GM18870 (cell line): ENCODE measurements around the gene CHPT1.

Source experiments
- ATAC-seq: cut with Tn5 transposase; IDR thresholded peaks from one replicate; pipeline ENCODE4 v1.9.1; 2021; ENCODE audit warnings: moderate library complexity; ENCODE audit not compliant: unreplicated experiment

CHPT1 gene

DNA sequence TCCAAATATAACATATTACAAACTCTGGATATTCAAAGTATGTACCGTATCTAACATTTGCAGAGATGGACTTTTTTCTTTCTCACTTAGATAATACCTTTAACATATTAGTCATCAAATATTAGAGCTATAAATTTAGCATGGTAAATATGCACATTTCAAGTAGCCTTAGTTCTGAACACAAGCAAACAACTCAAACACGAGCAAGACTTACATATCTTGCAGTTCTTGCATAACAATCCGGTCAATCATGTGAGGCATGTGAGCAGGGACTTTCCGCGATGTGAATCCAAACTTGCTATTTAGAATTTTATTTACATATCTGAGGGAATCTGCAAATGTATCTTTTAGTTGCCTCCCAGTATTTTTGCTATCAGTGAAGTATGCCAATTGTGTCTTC is 63.9 kb downstream of the CHPT1 start:
- no peak for ATAC-seq

DNA sequence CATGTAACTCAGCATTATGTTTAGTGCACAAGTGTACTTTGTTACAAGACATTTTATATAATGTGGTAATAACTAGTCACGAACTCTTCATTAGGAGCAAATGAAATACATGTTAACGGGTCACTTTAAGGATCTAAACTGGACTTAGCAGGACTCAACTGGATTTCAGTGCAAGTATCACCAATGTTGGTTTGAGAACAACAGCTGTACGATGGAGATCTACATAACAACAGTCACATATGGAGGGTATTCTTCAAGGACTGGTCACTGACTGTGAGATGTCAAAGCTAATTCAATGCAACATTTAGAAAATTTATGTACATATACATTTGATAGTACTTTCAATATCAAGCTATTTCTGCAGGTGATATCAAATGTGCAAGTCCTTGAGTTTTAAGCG is 64.3 kb downstream of the CHPT1 start:
- no peak for ATAC-seq

DNA sequence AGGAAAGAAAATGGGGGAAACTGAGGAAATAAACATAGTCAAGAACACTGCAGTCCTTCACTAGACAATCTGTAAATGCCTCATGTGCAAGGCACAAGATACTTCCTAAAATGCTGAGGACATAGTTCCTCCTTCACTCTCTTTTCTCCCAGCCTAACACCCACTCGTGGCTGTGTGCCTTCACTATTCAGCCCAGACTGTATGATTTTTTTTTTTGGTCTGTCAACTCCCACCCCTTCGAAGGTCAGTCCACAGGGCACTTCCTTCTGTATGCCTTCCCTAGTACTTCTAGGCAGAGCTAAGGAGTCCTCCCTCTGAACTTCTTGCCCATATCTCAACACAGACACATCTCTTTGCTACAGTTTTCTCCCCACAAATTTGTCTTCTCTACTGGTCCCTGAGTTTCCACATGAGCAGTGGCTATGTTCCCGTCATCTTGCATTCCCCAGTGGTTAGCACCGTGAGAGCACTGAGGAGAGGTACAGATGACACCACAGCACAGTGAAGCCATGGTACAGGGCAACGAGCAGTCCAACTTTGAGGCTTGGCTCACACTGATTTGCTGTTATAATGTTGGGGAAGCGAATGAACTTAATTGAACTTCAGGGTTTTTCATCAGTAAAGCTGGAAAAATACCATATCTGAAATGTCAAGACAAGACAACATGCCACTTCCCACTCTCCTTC is 65.9 kb downstream of the CHPT1 start:
- ATAC-seq = no peak

DNA sequence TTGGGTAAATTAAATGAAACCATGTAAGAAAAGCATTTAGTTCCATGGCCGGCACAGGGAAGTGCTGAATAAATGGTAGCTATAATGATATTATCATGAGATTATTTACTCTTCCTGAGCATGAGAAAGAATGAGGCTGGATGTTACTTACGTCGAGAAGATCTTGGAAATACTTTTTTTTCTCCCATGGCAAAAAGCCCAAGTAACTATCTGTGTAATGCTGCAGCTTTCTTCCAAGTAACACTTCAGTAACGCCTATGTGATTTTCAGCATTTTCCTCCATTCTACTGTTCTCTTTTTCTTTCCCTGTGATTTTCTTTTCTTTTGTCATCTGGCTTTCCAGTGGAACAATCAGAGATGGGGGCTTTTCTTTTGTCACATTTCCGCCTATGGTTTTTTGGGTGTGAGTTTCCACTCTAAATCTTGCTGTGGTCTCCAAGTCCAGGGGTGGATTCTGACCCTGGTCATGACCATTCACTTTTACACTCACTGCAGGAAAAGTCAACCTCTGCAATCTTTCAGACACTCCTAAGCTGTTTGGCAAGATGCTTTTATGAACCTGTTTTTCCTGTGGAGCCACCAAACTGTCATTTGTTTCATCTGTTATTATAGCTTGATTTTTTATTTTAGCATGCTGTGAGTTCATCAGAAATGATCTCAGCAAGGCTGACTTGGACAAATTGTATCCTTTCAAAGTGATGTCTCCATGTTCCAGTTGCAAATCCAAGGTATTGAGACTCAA is 66.8 kb downstream of the CHPT1 start:
- no peak for ATAC-seq

DNA sequence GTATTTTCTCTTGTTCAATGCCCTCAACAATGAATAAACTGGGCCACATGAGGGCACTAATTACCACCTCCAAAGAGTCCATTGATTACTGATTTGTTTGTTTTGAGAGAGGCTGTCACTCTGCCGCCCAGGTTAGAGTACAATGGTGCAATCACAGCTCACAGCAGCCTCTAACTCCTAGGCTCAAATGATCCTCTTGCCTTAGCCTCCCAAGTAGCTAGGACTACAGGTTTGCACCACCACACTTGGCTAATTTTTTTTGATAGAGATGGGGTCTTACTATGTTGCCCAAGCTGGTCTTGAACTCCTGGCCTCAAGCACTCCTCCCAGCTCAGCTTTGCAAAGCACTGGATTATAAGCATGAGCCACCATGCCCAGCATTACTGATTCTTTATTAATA is 70.1 kb downstream of the CHPT1 start:
- ATAC-seq = no peak

DNA sequence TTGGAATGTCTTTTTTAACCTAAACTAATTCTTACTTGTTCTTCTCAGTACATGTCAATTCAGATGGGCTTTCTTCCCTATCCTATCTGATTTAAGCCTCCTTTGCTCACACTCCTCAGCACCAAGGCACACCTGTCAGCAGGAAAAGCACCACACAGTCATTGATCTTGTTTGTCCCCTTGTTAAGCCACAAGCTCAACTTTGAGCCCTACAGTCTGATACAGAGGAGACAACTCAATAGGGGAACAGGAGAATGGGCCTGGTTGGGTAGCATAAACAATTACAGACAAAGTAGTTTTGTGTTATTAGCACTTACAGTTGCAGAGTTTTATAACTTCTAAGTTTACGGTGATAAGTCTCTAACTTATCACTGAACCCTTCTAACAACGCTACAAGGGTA is 71.3 kb downstream of the CHPT1 start:
- ATAC-seq = no peak

DNA sequence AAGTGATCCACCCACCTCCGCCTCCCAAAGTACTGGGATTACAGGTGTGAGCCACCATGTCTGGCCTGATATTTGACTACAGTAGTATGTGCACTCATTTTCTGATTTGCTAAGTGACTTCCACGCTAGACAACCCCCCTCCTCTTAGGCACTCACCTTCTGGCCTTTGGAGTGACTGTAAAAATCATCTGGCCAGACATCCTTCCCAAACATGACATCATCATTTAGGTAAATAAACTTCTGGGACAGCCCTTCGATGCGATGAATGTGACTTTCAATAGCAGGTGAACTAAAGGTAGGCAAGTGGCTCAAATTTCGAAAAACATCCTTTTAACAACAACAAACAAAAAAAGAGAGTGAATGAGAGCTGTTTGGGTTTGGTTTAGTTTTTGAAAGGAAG is 72.4 kb downstream of the CHPT1 start:
- no peak for ATAC-seq

DNA sequence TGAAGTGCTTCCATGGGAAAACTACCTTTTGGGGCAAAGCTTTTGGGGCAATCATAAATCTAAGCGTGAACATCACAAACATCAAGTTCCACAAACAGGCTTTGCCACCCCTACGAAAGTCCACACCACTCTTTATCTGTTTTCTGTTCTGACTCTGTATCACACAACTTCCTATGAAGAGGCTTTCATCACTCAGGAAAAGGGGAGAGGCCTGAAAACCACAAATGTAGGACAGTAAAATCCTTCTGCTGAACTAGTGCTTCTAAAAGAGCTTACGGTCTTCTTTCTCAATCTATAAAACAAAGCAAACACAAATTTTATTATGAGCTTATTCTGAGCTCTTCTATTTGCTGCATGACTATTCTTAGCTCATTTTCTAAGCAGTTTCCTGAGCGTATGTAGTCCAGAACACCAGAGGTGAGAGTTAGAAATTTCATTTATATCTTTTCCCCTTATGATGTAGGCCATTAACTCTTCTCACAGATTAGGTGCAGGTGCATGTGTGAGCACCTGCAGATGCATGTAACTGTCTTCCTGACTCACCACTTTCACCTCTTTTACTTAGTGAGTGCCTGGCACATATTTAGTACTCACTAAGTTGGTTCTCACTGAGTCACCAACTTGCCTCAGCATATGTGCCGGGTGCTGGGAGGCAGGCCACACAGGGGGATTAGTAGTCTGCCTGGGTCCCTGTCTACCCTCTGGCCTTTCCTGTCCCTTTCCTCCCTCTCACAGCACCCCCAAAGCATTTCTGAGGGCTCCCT is 74.8 kb downstream of the CHPT1 start:
- no peak for ATAC-seq

DNA sequence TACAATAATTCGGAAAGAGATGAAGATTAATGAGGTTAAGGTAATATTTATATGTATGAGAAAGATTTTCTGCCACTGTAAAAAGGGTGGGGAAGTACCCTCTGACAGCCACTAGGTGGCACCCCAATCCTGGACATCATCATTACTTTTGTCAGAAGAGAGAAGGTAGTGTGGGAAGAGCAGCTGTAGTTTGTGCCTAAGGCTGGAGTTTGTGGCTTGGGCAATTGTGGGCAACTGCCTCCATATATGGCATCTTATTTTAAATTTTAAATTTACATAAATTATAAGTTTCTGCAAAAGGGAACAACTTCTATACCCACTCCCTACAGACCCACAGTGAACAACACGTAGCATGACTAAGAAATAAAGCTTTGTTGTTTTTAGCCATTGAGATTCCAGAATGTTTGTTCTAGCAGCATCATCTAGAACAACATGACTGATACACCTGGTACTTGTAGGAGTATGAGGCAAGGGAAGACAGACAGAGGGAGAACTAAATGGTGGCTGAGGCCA is 76.3 kb downstream of the CHPT1 start:
- peak; percentile 88 for ATAC-seq

DNA sequence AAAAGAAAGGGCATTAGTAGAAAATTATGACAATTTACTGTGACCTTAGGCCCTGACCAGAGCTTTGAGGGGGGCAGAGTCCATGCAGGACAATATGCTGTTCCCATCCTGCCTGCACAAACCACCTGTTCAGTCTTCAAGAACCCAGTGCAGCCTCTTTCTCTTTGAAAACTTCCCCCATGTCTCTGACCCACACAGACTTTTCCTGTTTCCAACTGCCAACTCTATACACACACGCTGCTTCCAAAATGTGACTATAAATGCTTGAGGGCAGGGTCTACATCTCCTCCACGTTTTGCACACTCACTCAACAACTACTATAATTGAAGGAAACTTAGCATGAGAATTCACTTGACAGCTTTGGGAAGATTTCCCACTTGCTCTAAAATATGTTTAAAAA is 78.4 kb downstream of the CHPT1 start:
- no peak for ATAC-seq

DNA sequence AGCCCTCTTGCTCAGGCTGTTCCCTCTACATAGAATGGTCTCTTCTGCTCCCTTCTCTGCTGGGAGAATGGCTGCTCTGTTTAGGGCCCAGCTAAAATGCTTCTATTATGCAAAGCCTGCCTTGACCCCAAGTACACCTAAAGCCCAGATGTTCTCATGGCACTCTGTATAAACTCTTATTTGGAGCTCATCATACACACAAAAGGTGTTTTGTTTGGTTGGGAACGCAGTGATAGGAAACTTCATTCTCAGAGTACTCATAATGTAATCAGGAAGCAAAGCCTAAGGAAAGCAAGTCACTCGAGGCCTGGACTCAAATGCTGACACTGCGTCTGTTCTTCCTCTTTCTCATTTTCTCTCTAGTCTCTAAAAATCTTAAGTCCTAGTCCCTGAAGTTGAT is 80.0 kb downstream of the CHPT1 start:
- ATAC-seq = no peak

DNA sequence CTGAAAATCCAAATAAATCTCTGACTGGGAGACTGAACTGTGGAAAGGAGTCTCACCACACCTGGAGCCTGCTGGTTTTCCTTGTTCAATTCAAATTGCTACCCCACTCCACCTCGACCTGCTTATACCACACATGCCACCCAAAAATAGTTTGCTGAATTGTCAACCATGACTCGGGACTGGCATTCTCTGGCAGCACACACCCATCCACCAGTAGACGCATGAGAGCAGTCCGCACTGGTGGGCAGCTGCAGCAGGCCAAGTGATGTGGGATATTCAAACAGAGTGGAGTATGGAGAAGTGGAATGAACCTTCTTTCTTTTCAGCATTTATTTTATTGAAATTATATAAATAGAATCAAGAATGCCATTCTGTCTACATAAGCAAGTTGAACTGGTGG is 80.5 kb downstream of the CHPT1 start:
- no peak for ATAC-seq
